Kidney epithelial cell (primary cell): Measurements from ENCODE around the gene DPH6. TPM values are rescaled to one million over a fixed set of nuclear protein-coding genes. Genes with fewer than 3 reads are reported as not detected.
"Not testable (repeated sequence)": the region's sequence is repeated elsewhere in the genome, so short reads cannot be mapped to it uniquely, and the experiment has no call there.

Source experiments
- DNase-seq: peaks from one replicate; pipeline ENCODE4 v3.0.0-alpha.2; 2010; ENCODE audit warnings: low read depth
- H3K27me3 ChIP-seq: 2 replicates; pipeline ENCODE4 v1.6.0; 2011; ENCODE audit warnings: low read length; ENCODE audit not compliant: control insufficient read depth, insufficient read depth
- H3K36me3 ChIP-seq: 2 replicates; pipeline ENCODE4 v1.5.1; 2011; ENCODE audit warnings: low read length; ENCODE audit not compliant: control insufficient read depth, insufficient read depth
- H3K4me3 ChIP-seq: 2 replicates; pipeline ENCODE4 v1.5.1; 2011; ENCODE audit warnings: low read depth, mild to moderate bottlenecking, control low read depth, low read length
- CTCF ChIP-seq: IDR thresholded peaks from 2 replicates; pipeline ENCODE4 v1.5.1; 2011; ENCODE audit warnings: mild to moderate bottlenecking, moderate library complexity, low read length, control low read depth, inconsistent platforms; ENCODE audit not compliant: insufficient read depth, poor library complexity, severe bottlenecking
- total RNA-seq: library from RNA; depleted of rRNA; stranded (reverse); fragments of >200 nt; gene quantifications from 2 replicates; pipeline ENCODE4 v1.2.3, GENCODE V29; 2015

The DPH6 gene, protein sequence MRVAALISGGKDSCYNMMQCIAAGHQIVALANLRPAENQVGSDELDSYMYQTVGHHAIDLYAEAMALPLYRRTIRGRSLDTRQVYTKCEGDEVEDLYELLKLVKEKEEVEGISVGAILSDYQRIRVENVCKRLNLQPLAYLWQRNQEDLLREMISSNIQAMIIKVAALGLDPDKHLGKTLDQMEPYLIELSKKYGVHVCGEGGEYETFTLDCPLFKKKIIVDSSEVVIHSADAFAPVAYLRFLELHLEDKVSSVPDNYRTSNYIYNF
- total RNA-seq, result 7.1 and 13.5 TPM in 2 replicates

GRCh38 chr15:35545824-35546510 lies at the start of gene DPH6:
DPH6 (minus strand) TSS chr15:35546165; CDS start chr15:35546141, 24 bp downstream.
- Histone ChIP-seq H3K27me3 (no peaks in the 10 kb centered on the region), H3K36me3 (no peaks in the 10 kb centered on the region), H3K4me3 (peak within 1 kb of the TSS; percentile 81)
- TF ChIP-seq CTCF, result no peak
- peak; percentile 47 for DNase-seq

DNA sequence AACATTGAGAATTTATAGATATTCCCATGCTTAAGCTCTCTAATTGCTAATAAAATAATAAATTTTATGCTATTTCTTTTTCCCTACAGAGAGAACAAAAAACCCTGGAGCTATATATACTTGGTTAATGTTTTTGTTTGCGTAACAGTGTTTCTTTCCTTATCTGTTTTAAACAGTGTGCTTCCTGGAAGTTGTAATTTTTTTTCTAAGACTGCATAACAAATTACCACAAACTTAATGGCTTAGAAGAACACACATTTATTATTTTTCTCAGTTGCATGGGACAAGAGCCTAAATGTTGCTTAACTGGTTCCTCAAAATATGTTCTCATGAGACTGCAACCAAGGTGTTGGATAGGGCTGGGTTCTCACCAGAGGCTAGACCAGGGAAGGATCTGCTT lies 49.7 kb upstream of the DPH6 start:
- no peak for DNase-seq
- H3K27me3 ChIP-seq, result no peaks in the 10 kb centered on the region
- H3K36me3 ChIP-seq, result no peaks in the 10 kb centered on the region
- TF ChIP-seq CTCF, result no peak
- H3K4me3 ChIP-seq, result no peak overlapping the region

DNA sequence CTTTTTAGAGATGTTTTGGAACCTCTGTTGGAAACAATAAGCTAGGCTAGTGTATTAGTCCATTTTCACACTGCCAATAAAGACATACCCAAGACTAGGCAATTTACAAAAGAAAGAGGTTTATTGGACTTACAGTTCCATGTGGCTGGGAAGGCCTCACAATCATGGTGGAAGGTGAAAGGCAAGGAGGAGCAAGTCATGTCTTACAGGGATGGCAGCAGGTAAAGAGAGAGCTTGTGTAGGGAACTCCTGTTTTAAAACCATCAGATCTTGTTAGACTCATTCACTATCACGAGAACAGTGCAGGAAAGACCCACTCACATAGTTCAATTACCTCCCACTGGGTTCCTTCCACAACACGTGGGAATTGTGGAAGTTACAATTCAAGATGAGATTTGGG lies 46.0 kb upstream of the DPH6 start:
- not testable (repeated sequence) for H3K4me3 ChIP-seq, H3K36me3 ChIP-seq, DNase-seq, H3K27me3 ChIP-seq

DNA sequence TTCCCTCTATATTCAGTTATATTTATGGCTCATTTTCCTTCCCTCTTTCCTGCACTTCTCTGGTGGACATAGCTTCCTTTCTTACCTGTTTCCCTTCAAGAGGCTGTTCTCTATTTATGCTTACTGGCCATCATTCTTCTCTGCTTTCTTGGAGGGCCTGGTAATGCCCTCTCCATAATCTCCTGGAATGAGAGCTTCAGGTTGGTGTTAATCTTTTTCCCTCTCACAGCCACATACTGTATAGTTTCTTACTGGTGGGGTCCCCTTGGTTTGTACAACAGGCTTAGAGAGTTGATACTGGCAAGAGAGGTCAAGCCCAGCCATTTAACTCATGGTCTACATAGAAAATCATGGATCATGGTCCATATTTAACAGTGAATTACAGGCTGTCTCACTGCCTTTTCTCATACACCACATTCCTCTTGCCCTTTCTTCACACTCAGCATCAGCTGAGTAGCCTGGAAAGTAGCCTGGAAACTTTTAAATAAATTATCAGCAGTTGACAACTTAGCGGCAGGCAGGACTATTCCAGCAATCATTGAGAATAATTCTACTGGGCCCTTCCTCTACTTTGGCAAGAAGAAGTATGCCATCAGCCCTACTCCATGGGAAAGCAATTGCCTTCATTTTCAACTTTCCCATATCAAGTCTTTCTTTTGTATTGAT lies 38.0 kb upstream of the DPH6 start:
- no peak for DNase-seq
- Histone ChIP-seq H3K27me3 (no peaks in the 10 kb centered on the region), H3K36me3 (no peaks in the 10 kb centered on the region), H3K4me3 (no peak overlapping the region)
- no peak for TF ChIP-seq CTCF

- Histone ChIP-seq H3K36me3 (no peaks in the 10 kb centered on the region), H3K27me3 (no peaks in the 10 kb centered on the region), H3K4me3 (no peak overlapping the region)
- TF ChIP-seq CTCF, result no peak
- DNase-seq, result no peak
Measured at GRCh38 chr15:35580606-35581005, 34.6 kb upstream of the DPH6 start.

DNA sequence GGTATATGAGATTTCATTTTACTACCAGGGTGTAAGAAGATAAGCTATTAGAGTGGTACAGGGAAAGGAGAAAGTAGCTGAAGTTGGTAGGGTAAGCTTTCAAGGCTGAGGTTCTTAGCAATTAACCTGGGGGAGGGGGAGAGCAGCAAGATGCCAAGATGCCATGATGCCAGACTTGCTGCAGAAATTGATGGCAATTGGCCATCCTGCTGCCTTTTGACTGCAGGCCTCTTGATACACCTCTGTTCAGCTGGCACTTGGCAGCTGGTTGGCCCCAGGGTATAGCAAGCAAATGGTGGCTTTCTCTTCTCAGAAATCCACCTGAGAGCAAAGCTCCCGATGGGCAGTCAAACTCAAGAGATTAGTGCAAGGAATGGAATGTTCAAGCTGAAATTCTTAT lies 21.4 kb upstream of the DPH6 start:
- Histone ChIP-seq H3K36me3 (no peaks in the 10 kb centered on the region), H3K4me3 (no peak overlapping the region), H3K27me3 (no peaks in the 10 kb centered on the region)
- TF ChIP-seq CTCF, result no peak
- DNase-seq, result no peak
